ENCODE data around the gene PRELP. TPM values are rescaled to one million over a fixed set of nuclear protein-coding genes. Genes with fewer than 3 reads are reported as not detected.

Gene PRELP
- total RNA-seq, 4 donors from 2014 or later = 63.1 to 140 (median 80.8) TPM

DNA sequence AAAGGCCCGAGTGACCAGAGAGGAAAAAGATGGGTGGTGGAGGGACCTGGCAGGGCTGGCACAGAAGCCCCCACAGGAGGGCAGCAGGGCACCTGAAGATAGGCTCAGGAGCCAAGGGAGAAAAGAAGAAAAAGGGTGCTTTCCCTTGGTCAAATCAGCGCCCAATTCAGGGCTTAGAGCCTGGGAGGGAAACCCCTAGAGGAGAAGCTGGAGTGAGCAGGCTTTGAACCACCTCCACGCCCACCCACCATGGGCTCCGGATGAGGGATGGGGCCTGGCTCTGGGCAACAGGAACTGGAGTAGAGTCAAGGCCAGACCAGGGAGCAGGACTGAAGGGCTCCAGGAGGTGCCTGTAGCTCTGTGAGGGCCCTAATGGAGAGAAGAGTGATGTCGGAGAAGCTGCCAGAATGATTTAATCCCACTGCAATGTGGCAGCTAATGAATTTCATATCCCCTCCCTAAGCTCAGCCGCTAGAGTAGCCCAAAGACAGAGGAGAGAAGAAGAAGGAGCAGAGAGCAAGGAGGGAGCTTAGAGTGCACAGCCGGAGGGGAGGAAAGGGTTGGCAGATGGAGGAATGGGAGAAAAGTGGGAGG lies 12.0 kb upstream of the PRELP start:
- no peak for TF ChIP-seq CTCF (IDR thresholded peaks at IDR 0.05; ENCODE audit: low read depth)

DNA sequence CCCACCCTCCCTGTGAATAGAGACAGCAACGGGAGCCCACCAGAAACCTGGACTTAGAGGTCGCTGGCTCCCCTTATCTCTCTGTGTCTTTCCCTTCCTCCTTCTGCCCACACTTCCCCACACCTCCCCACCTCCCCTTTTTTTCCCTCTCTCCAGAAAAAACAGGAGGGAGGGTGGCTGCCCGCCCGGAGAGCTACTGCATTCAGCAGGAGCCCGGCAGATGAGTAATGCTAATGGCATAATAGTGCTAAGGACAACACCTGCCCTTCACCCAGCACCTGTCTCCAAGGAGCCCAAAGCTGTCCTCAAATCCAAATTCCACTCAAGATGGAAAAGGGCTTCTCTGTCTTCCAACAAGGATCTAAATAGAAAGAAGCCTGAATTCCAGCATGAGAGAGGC lies 11.4 kb upstream of the PRELP start:
- TF ChIP-seq CTCF (IDR thresholded peaks at IDR 0.05; ENCODE audit: low read depth) = no peak

GRCh38 chr1:203464743-203465142 lies 10.9 kb upstream of the PRELP start:
- TF ChIP-seq CTCF (IDR thresholded peaks at IDR 0.05; ENCODE audit: low read depth) = no peak

- TF ChIP-seq CTCF (IDR thresholded peaks at IDR 0.05; ENCODE audit: low read depth) = no peak
Observed at GRCh38 chr1:203465146-203465798, 10.3 kb upstream of the PRELP start.

DNA sequence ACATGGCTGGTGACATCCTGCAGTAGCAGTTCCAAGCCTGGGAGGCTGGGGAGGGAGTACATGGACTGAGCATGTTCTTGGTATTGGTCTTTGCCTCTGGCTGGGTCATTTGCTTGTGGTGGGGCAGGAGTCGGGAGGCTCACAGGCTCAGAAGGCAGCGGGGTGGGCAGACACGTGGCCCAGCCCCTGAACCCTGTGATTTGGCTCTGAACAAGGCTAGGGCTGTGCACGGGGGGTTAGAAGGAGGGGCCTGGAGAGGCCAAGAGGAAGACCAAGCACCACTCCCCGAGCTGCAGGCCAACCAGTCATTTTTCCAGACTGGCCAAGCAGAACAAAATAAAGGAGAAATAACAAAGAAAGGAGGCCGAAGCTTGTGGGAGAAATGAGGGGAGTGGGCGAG lies 9.7 kb upstream of the PRELP start:
- TF ChIP-seq CTCF (IDR thresholded peaks at IDR 0.05; ENCODE audit: low read depth) = no peak

GRCh38 chr1:203467550-203467921 lies 8.1 kb upstream of the PRELP start:
- no peak for TF ChIP-seq CTCF (IDR thresholded peaks at IDR 0.05; ENCODE audit: low read depth)

DNA sequence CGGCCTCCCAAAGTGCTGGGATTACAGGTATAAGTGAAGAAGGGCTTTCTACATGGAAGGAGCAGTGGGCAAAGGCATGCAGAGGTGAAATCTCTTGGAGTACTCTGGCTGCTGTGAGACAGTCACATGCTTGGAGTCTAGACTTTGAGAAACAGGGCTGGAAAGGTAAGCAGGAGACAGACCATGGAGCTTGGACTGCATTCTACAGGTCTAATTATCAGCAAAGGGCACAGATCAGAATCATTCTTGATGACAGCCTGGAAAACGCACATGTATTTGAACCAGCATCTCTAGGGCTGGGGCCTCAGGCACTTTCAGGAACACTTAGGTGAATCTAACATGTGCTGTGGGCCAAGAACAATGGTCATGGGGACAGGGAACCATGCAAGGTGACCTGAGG lies 7.3 kb upstream of the PRELP start:
- TF ChIP-seq CTCF (IDR thresholded peaks at IDR 0.05; ENCODE audit: low read depth) = no peak
